ENCODE measurements around the gene COLEC11.

The COLEC11 gene

DNA sequence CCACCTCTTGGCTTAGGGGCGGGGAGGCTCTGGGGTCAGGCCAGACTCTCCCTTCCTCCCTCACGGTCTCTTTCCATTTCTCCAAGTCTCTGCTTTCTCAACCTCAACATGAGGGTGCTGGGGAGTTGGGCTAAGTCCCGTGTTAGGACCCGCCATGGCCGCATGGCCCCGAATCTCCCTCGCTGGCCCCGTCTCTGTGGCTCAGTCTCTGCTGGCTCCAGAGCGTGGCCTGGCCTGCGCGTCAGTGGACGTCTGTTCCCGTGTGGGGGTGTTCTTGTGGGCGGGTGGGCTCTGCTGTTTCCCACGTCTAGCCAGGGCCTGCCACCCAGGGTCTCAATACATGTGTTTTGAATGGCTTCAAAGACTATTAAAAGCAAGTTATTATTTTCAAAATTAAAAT is 75.5 kb downstream of the COLEC11 start:
- DNase-seq, result no peak

DNA sequence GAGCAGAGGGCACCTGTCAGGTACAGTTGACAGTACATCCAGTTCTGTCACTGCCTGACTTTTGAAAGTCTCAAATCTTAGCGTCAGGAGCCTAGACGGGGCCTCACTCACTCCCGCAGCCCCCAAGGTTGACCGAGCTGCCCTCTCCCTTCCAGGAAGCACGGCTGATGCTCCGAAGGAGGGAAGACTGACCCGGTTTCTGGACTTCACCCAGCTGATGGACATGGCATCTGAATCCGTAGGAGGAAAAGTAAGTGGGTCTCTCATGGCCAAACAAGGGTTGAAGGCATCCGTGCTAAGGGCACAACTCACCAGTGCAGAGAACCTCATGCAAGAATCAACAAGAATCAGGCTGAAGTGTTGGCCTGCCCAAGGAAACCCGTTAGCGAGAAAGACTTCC is 76.0 kb downstream of the COLEC11 start:
- no peak for DNase-seq

- DNase-seq, result no peak
Observed at GRCh38 chr2:3672861-3673678, 78.2 kb downstream of the COLEC11 start.

- DNase-seq, result no peak
Observed at GRCh38 chr2:3674066-3674845, 79.3 kb downstream of the COLEC11 start.

GRCh38 chr2:3675687-3676086 is 80.8 kb downstream of the COLEC11 start:
- DNase-seq, result no peak

DNA sequence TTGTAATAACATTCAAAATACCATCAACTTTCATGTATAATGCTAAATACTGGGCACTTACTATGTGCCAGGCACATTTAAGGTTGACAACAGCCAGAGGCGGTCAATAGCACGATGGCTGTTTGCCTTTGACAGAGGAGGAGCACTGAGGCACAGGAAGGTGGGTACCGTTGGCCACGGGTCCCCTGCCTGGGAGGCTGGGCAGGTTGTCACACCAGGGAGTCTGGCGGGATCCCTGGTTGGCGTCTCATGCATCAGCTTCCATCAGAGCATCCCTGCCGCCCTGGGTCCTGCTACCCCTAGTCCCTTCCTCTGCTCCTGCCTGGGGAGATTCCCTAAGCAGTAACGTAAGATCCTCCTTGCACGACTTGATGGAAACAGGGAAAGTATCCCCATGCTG is 82.5 kb downstream of the COLEC11 start:
- DNase-seq, result no peak

GRCh38 chr2:3678212-3678611 is 83.3 kb downstream of the COLEC11 start:
- DNase-seq, result no peak

DNA sequence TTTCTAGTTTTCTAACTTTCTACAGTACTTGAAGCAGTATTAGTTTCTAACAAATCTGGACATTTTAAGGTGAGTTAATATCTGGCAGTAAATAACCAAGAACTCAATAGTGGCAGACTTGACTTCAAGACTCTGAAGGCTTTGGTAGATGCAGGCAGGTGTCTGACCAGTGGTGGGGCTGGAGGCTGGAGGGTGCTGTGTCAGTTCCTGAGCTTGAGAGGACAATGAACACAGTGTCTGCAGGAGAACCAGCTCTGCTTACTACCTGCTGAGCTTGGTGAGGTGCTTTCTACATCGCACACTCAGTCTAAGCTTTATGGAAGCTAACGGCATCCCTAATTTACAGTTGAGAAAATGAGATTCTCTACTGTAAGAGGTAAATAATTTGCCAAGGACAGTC is 84.3 kb downstream of the COLEC11 start:
- no peak for DNase-seq

DNA sequence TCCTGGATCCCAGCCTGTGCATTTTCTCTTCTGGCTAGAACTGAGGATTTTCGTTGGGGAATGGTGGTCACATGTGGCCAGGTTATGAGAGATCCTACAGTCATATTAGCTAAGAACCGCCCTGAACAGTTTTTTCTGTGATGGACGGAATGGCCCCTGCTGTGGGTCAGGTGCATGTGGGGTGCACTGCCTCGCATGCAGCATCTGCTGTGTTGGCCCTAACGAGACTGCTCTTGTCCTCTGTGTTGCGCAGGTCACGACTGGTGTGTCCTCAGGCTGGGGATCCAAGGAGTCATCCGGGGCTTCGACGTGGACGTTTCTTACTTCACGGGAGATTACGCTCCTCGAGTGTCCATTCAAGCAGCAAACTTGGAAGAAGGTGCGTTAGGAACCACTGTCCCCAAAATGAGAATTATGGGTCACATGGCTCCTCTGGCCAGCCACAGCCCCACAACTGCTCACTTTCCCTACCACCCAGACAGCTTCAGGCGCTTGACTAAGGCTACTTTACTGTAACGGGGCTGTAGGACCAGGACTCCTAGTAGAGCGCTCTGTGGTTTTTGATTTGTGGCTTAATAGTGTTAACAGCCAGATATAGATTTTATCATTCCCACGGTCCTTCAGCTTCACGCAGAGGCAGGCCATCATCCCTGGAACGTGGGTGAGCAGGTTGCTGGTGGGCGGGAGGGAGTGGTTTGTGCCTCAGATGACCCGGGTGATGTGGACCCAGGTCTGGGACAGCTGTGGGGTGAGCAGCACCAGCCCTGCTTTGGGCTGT is 84.9 kb downstream of the COLEC11 start:
- DNase-seq, result no peak

- DNase-seq, result no peak
Observed at GRCh38 chr2:3680548-3681345, 85.8 kb downstream of the COLEC11 start.

DNA sequence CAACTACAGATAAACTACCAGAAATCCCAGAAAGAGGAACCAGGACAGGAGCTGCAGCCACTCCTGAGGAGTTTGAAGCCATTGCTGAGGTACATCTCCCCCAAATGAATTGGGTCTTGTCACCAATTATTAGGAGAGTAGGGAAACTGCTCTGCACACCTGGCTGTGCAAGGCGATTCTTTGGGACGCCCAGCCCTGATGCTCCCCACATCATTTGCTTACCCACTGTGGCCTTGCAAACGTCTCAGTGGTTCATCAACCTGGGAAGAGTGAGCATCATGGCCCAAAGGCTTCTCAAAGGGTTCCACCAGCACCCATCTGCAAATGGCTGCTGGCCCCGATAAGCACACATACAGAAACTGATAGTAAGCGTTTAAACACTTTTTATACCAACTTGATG is 86.7 kb downstream of the COLEC11 start:
- DNase-seq, result no peak

- DNase-seq, result no peak
Observed at GRCh38 chr2:3682811-3683210, 87.9 kb downstream of the COLEC11 start.

- DNase-seq, result no peak
Observed at GRCh38 chr2:3683748-3684454, 89.0 kb downstream of the COLEC11 start.

DNA sequence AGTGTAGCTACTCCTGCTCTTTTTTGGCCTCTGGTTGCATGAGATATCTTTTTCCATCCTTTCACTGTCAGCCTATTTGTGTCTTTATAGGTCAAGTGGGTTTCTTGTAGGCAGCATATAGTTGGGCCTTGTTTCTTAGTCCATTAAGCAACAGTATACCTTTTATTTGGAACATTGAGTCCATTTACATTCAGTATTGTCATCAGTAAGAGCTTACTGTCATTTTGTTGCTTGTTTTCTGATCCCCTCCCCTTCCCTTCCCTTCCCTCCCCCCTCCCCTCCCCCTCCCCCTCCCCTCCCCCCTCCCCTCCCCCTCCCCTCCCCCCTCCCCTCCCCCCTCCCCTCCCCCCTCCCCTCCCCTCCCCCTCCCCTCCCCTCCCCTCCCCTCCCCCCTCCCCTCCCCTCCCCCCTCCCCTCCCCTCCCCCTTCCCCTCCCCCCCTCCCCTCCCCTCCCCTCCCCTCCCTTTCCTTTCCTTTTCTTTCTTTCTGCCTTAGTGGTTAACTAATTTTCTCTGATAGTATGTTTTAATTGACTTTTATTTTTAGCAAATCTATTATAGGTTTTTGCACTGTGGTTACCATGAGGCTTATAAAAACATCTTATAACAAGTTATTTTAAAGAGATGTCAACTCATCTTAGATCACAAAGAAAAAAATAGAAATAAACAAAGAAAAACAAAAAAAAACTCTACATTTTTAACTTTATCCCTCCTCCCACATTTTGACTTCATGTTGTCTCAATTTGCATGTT is 95.3 kb downstream of the COLEC11 start:
- no peak for DNase-seq

GRCh38 chr2:3692375-3692774 is 97.5 kb downstream of the COLEC11 start:
- no peak for DNase-seq

Data from anterior cingulate cortex (tissue), 58 donors.